ENCODE data around the gene DENND2D.

DNA sequence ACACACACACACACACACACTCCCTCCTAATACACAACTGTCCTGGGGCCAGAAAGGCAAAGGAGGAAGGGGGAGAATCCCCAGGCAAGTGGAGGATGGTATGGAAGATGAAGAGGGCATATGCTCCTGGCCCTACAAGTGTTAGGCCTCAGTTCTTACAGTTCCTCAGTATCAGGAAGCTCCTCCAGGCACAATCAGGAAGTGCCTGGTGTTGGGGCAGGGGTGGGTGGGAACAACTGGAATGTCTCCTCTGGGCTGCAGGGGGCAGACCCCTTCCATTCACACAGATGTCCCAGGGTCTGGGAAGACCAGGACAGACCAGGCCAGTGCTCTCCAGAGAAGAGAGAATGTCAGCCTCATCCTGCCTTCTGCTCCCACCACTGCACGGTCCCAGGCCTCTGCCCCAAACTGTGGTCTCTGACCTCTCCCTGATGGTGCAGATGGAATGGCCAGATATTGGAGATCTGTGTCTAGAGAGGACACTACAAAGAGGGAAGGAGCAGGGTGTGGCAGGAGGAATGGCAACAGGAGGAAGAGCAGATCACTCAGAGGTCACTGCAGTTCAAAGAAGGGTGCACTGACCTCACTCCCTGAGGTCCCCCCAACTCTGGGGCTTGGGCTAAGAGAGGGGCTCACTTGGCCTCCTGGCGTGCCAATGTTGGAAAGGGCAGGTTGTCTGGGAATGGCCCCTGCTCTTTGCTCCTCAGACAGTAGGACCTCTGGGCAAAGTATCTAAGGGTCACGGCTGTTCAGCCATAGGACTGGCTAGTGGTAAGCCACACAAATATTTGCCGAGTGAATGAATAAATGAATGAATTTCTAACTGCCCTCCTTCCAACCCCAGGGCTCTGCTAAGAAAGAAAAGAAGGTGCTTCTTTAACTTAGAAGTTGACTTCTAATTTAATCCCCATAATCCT is 2.5 kb upstream of the DENND2D start:
- TF ChIP-seq REST (IDR thresholded peaks at IDR 0.05; ENCODE audit: unreplicated experiment) (no peak), EZH2phosphoT487 (IDR thresholded peaks at IDR 0.05; ENCODE audit: unreplicated experiment) (no peak), ZNF462 (CRISPR knock-in tag; IDR thresholded peaks at IDR 0.05) (no peak)
- TF ChIP-seq, protein P1, sequence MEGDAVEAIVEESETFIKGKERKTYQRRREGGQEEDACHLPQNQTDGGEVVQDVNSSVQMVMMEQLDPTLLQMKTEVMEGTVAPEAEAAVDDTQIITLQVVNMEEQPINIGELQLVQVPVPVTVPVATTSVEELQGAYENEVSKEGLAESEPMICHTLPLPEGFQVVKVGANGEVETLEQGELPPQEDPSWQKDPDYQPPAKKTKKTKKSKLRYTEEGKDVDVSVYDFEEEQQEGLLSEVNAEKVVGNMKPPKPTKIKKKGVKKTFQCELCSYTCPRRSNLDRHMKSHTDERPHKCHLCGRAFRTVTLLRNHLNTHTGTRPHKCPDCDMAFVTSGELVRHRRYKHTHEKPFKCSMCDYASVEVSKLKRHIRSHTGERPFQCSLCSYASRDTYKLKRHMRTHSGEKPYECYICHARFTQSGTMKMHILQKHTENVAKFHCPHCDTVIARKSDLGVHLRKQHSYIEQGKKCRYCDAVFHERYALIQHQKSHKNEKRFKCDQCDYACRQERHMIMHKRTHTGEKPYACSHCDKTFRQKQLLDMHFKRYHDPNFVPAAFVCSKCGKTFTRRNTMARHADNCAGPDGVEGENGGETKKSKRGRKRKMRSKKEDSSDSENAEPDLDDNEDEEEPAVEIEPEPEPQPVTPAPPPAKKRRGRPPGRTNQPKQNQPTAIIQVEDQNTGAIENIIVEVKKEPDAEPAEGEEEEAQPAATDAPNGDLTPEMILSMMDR (conservative IDR thresholded peaks at IDR 0.05; ENCODE audit: low read depth in 2 of 2), result peak in 1 of 2 experiments; percentile 41; a peak in 2 of 4 replicates
